C4-2B (cell line): ENCODE measurements around the gene C11orf21.

Source experiments
- CTCF ChIP-seq: fragments of 450-650 bp; conservative IDR thresholded peaks from 2 replicates; pipeline ENCODE4 v1.5.1; 2017; ENCODE audit warnings: mild to moderate bottlenecking
- ZFX ChIP-seq: fragments of 450-650 bp; IDR thresholded peaks from 2 replicates; pipeline ENCODE4 v1.6.1; 2017

- TF ChIP-seq ZFX (no peak), CTCF (no peak)
These were observed 42.3 kb downstream of the C11orf21 start for GRCh38 chr11:2259466-2259830.
